CD4-positive, alpha-beta T cell treated with Interleukin-21 for 1 hour (primary cell): Measurements from ENCODE around the gene ZNF597.

Experiments used
- DNase-seq: peaks from one replicate; pipeline ENCODE4 v3.0.0-alpha.2; 2020

The ZNF597 gene

DNA sequence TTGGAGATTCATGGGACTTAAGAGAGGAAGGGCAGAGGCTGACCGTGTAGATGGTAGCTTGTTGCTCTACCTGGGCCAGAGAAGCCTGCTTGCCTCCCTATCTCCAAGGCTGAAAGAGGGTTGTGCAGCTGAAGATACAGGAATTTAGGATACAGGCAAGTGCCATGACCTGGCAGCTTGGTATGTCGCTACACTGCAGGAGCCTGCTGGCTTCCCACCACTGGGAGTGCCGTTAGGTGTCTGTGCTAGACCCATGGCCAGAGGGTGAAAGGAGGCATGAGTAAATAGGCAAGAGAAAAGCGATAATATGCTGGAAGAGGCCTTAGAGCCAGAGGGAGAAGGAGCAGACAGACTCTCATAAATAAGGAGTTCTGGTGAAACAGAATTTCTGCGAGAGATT lies 10.8 kb upstream of the ZNF597 start:
- no peak for DNase-seq

DNA sequence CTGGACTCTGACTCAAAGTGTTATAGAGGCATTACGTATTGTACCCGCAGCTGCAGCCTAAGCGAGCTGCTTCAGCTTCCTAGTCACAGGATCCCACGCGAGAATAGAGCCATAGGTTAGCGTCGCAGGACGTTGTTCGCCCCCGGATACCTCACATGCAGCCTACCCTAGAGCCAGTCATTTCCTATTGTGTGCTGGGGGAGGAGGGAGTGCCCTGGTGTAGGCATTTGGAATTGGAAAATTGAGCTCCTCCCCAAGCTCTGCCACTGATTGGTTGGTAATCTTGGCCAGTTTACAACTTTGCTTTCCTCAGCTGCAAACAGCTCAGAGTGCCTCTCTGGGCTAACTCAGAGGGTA lies 706 bp upstream of the ZNF597 start:
- peak; percentile 38 for DNase-seq

DNA sequence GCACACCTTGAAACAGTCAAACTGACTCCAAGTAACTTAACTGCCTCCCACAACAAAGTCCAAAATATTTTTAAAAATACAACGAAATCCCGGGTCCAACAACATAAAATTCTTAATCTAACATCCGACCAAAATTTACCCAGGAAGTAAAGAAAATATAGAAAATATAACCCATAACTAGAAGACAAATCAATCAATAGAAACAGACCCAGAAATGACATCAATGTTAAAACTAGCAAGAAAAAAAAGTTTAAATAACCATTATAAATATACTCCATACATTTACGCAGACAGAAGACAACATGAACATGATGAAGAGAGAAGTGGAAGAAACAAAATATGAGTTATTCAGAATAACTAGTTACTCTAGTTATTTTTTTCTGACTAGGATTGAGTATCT lies 3.7 kb downstream of the ZNF597 start:
- no peak for DNase-seq

DNA sequence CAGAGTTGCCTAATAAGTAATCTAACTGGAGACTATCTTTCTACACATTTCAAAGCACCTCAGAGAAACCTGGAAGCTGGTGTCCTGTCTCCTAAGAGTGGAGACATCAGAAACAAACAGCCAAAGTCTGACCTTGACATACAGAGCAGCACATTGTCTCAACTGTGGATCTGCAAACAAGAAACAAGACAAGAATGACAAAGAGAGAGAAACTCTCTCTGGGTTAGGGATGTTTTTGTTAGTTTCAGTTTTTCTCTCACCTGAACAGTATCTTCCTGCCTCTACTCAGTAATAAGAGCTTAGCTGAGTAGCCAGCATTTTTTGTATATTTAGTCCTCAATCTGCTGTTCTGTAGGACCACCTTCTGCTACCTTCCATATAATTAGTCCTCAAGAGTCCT lies 8.9 kb downstream of the ZNF597 start:
- DNase-seq: no peak

DNA sequence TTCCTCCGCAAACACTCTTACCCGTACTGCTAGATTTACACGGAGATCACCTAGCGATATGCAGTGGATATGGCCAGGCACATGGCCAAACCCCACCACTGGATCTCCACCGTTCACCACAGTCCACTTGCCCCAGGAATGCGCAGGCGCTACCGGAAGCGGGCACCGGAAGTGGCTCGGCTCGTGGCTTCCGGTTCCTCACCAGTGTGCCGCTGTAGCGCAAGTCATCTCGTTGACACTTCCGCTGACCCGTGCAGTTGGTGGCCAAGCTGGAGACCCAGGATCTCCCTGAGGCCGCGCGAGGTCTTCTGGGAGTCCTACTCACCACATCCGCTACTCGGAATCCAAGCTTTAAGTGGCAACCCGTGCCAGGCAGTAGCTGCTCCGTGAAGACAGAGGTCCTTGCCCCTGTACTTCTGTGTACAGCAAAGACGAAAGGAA lies 11.5 kb downstream of the ZNF597 start:
- peak; percentile 59 for DNase-seq

DNA sequence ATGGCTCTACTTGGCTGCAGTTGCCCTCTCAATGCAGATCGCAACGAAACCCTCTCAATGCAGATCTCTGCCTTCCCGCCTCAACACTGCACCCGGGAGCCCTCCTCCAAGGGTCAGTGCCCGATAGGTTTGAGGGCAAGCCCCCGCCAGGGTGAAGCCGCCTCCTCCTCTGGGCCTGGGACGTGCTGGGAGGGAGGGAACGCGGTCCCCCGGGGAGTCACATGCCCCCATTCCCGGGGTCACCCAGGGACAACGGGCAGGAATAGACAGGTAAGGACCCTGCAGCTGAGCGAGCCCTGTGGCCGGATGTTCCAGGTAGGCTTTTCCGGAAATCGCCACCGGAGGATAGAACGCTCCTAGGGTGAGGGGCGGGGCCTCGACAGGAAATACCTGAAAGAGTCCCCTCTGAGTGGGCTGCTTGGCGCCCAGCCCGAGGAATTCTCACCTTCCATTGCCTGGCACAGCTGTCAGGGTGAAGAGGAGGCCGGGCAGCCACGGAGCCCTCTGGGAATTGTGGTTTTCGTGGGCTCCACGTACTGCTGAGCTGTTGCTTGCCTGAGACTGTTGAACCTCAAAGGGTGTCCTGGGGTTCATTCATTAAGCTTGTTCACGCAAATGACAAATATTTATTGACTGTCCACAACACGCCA lies 29.4 kb downstream of the ZNF597 start:
- no peak for DNase-seq

DNA sequence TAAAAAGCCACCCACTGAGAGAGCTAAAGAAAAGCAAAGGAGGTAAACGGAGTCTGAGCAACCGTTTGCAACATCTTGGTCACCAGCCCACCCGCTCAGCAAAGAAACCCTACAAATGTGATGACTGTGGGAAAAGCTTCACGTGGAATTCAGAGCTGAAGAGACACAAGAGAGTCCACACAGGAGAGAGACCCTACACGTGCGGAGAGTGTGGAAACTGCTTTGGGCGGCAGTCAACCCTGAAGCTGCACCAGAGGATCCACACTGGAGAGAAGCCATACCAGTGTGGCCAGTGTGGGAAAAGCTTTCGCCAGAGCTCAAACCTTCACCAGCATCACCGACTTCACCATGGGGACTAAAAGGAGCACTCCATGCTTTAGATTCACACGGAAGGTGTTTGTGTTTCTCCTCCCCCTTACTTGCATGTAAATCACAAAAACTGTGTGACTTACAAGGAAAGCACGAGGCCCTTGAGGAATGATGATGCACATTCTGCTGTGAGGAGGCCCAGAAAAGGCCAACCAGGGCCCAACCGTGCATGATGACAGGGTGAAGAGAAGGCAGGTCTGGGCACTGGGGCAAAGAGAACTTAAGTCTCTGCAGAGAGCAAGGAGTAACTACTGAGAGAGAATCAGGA lies 34.6 kb downstream of the ZNF597 start:
- no peak for DNase-seq

DNA sequence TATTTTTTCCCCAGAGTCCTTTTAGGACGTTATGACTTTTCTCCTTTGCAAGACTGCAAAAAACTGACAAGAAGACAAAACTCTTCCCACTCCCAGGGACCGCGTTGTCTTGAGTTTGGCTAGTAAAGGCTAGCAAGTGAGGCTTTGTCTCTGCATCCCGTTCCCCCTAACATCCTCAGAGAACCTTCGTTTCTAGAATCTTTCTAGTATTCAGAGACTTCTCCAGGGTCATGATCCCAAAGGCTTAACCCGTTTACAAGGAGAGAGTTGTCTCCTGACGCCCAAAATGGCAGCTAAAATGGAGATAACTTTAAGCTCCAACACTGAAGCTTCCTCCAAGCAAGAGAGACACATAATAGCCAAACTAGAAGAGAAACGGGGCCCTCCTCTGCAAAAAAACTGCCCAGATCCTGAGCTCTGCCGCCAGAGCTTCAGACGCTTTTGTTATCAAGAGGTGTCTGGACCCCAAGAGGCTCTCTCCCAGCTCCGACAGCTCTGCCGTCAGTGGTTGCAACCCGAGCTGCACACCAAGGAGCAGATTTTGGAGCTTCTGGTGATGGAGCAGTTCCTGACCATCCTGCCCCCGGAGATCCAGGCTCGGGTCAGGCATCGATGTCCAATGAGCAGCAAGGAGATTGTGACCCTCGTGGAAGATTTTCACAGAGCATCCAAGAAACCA lies 41.4 kb downstream of the ZNF597 start:
- DNase-seq: no peak

DNA sequence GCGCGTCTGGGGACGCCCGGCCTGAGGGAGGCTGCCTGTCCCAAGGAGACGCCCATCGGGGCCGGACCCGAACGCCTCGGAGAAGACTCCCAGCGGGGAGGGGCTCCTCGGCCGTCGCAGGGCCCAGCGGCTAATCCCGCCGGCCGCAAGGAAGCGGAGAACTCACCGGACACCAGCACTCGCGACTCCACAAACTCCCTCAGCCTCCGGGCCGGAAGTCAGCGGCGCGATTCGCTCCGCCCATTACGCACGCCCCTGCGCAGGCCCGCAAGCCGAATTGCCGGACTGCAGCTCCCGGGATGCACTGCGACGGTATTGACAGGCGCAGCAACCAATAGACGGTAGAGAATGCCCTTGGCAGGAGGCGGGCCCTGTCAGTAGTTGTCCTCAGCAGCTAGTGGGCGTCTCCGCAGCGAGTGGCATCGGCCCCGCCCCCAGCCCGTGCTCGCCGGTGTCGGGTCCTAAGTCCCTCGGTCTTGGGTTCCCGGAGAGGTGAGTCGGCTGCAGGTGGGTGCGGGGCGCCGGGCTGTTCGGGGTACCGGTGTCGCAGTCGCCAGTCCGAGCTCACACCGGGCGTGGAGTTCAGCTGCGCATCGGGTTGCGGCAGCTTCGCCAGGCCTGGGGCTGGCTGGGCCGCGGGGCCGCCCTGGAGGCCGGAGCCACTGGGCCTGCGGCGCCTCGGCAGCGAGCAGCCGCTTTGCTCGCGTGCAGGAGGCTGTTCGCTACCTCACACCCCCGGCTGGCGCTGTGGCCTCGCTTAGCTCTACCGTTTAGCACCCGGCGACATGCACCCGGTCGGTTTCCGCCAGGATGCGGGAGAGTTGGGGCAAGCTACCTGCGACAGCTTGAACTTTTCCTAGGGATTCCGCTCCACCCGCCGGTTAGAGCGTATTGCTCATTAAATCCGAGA lies 42.3 kb downstream of the ZNF597 start, which contains the start of the genes ZNF174 and ZSCAN32:
Gene ZNF174 (plus strand): TSS at position 437 of the 910 bp plus-strand sequence. CDS start 790 bp downstream, outside the sequence.
Gene ZSCAN32 (minus strand): TSS at position 226 of the 910 bp plus-strand sequence. CDS start 3,447 bp downstream, outside the sequence.
- DNase-seq: peak; percentile 99

DNA sequence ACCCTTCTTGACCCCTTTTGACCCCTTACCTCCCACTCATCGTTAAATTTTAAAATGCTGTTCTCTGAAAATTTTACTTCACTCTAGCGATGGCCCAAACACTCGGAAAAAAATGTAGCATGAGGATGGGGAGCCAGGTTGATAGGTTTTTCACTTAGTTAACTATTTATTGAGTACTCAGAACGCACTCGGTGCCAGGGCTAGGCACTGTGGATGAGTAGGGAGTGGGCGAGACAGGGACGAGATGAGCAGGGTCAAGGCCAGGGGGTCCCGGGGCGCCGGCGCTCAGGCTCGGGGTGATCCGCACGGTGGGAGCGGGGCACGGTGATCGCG lies 42.9 kb downstream of the ZNF597 start:
- no peak for DNase-seq

DNA sequence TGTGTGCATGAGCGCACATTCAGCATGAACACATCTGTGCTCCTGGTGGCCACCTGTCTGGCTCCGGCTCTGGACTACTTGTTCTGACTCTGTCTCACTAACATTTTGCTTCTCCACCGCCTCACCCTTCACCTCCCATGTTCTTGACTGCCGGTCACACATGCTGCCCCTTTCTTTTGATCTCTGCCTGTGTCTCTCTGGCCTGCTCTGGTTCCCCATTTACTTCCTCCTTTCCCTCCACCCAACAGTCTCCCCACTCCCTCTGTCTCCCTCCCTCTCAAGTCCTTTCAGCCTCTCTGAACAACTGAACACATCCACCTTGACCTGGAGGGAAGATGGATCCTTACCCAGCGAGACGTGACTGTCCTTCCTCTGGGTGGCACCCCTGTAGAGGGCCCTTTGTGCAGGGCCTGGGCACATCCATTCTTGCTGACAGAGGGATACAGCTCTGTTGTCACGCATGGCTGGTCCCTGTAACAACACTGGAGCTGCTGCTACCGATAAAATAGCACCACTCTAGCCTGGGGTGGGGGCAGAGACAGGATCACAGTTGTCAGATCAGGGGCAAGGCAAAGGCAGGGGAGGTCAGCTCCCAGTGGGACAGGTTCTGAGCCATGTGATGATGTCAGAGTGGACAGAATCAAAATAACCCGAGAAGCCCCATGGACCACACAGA lies 53.5 kb downstream of the ZNF597 start:
- DNase-seq: no peak

DNA sequence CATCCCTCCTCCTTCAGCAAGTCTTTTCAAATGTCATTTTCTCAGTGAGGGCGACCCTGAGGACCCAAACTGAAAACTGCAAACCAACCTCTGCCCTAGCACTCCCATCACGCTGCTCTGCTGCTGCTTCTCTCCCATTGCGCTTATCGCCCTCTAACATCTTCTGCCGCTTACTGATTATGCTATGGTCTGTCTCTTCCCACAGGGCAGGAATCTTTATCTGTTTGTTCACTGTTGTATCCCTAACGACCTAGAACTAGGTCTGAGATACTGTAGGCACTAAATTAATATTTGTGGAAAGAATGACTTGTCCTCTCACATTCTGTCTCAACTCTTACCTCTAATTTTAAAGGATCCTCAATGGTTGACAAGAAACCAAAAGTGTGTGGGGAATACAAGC lies 55.0 kb downstream of the ZNF597 start:
- no peak for DNase-seq

DNA sequence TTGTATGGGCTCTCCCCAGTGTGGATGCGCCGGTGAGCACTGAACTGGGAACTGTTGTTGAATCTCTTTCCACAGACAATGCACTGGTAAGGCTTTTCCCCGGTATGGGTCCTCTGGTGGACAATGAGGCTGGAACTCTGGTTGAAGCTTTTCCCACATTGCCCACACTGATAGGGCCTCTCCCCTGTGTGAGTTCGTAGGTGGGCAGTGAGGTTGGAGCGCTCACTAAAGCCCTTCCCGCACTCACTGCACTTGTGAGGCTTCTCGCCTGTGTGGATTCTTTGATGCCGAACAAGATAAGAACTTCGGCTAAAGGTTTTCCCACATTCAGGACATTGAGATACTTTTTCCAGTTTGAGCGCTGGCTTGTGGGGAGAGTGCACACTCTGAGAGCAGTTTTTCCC lies 60.3 kb downstream of the ZNF597 start:
- DNase-seq: no peak
